ENCODE results near the gene DCX.

Gene DCX

DNA sequence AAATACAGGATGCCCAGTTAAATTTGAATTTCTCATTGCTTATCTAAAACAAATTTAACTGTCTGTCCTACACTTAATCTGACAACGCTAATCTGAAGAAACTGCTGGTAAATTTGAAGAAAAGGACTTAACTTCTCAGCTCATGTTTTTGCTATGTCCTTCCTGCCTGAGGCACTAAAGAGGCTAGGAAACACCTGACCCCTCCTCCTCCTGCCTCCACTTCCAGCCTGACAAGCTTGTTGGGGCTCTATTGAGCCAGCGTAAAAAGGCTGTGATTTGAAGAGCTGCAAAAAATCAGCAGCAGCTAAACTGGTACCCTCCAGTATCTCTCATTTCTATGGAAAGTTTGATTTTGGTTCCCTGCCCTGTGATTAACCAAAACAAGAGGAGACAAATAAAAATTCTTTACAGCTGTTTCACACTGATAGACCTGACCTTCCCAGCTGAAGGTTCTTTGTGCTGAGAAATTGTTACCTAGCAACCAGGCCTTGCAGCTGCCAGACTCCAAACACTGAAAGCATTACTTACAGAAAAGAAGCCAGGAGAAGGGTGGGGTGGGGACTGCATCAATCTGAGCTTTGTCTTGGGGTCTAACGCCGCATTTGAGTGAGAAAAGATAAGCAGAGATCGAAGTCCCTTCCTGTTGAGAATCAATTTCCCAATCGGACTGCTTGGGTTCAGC lies 35.0 kb downstream of the DCX start:
- TF ChIP-seq, protein P1, sequence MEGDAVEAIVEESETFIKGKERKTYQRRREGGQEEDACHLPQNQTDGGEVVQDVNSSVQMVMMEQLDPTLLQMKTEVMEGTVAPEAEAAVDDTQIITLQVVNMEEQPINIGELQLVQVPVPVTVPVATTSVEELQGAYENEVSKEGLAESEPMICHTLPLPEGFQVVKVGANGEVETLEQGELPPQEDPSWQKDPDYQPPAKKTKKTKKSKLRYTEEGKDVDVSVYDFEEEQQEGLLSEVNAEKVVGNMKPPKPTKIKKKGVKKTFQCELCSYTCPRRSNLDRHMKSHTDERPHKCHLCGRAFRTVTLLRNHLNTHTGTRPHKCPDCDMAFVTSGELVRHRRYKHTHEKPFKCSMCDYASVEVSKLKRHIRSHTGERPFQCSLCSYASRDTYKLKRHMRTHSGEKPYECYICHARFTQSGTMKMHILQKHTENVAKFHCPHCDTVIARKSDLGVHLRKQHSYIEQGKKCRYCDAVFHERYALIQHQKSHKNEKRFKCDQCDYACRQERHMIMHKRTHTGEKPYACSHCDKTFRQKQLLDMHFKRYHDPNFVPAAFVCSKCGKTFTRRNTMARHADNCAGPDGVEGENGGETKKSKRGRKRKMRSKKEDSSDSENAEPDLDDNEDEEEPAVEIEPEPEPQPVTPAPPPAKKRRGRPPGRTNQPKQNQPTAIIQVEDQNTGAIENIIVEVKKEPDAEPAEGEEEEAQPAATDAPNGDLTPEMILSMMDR (IDR thresholded peaks at IDR 0.05; ENCODE audit: insufficient read depth, low read depth, low read length, missing control alignments): no peak
- no peak overlapping the region for H3K4me3 ChIP-seq (ENCODE audit: low read depth, low read length)
- DNase-seq (ENCODE audit: low read depth): no peak

DNA sequence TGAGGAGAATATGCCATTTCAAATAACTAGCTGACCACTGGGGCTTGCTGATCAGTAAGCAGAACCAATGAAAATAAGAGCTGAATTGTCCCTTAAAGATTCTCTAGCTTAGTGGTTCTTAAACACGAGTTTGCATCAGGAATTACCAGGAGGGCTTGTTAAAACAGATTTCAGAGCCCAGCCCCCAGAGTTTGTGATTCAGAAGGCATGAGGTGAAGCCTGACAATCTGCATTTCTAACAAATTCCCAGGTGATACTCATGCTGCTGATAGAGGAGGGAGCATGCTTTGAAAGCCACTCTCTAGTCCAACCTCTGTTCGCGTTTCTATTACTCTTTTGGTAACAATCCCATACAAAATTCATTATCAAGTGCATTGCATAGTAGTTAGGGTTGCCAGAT lies 35.5 kb downstream of the DCX start:
- TF ChIP-seq, protein P1 (IDR thresholded peaks at IDR 0.05; ENCODE audit: insufficient read depth, low read depth, low read length, missing control alignments): no peak
- DNase-seq (ENCODE audit: low read depth): no peak
- H3K4me3 ChIP-seq (ENCODE audit: low read depth, low read length): no peak overlapping the region

DNA sequence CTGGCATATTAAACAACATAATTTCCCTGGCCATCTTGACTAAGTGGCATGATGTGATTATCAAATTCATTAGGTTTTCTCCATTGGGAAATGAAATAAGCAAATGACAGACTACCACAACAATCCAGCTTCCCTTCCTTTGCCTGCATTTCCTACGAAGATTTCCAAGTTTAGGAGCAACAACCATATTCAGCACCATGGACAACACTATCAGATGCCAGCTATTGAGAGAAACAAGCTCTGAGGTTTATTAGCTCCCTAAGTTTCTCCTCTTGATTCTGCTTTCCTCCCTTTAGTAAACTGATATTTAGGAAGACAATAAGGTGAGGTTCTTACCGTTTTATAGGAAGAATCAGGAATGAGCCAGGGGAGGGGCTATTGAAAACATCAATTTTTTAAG lies 36.2 kb downstream of the DCX start:
- no peak overlapping the region for H3K4me3 ChIP-seq (ENCODE audit: low read depth, low read length)
- no peak for DNase-seq (ENCODE audit: low read depth)
- TF ChIP-seq, protein P1 (IDR thresholded peaks at IDR 0.05; ENCODE audit: insufficient read depth, low read depth, low read length, missing control alignments): no peak

DNA sequence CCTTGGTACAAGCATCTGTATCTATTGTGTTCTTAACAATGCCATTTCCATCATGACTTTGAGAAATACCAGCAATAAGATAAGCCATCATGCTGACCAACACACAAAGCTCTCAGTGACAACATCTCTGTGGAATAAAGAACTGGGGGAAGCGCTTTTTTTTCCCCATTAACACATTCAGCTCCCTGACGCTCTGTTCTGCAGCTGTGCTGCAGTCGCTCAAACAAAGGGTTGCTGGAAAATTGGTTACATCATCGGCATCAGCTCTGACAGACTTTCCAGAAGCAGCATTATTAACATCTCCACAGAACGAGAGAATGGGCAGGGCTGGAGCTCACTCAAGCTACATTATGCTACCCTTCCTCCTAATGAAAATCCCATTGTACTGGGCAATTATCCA lies 39.9 kb downstream of the DCX start:
- no peak for DNase-seq (ENCODE audit: low read depth)
- TF ChIP-seq, protein P1 (IDR thresholded peaks at IDR 0.05; ENCODE audit: insufficient read depth, low read depth, low read length, missing control alignments): no peak
- H3K4me3 ChIP-seq (ENCODE audit: low read depth, low read length): no peak overlapping the region

DNA sequence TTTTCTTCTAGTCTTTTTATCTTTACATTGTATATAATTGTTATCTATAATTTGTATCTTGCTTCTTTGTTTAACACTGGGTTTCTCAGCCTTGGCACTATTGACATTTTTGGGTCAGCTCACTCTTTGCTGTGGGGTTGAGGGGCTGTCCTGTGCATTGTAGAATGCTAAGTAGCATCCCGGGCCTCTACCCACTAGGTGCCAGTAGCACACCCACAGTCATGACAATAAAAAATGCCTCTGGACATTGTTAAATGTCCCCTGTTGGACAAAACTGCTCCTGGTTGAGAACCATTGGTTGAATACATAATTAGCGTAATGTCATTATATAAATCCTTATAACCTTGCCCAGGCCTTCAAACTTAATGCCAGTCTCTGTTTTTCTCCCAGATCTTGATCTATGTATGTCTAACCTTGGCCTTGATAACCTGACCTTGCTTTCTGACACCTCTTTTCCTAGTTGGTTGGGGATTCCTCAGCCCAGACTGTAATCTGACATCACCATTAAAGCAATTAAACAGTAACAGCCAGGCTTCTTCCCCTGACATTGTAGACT lies 46.1 kb downstream of the DCX start:
- TF ChIP-seq, protein P1 (IDR thresholded peaks at IDR 0.05; ENCODE audit: insufficient read depth, low read depth, low read length, missing control alignments): no peak
- DNase-seq (ENCODE audit: low read depth): no peak
- H3K4me3 ChIP-seq (ENCODE audit: low read depth, low read length): no peak overlapping the region

DNA sequence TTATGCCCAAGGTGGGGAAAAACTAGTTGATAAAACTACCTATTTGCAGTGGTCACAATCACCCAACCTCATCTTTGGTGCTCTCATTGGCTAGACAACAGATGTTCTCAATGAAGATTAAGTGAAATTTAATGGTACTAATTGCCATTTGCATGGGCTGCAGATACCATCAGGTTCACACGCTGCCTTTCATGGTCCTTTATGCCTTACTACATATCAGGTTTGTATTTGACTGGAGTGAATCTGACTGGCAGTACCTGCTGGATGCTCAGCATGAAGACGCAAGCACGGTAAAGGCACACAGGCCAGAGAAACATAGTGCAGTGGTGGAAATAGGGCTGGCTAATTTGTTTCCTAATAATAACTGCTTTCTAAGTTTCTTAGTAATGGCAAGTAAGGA lies 48.3 kb downstream of the DCX start:
- TF ChIP-seq, protein P1 (IDR thresholded peaks at IDR 0.05; ENCODE audit: insufficient read depth, low read depth, low read length, missing control alignments): no peak
- DNase-seq (ENCODE audit: low read depth): no peak
- no peak overlapping the region for H3K4me3 ChIP-seq (ENCODE audit: low read depth, low read length)

DNA sequence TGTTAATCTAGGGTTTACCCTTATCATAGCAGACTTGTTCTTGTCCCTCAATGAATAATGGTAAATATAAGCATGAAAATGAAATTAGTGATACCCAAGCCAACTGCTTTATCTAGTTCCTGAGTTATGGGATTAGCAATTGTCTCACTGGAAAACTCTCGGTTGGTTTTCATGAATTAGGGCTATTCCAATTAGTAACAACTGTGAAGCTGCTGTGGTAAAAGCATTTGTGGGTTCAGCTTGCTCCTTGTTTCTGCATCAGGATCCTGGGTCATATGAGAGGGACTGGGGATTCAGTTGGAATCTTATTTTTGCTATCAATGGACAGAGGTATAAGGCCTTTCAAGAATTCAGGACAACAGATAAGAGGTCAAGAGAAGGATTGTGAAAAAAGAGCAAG lies 50.2 kb downstream of the DCX start:
- no peak overlapping the region for H3K4me3 ChIP-seq (ENCODE audit: low read depth, low read length)
- TF ChIP-seq, protein P1 (IDR thresholded peaks at IDR 0.05; ENCODE audit: insufficient read depth, low read depth, low read length, missing control alignments): no peak
- no peak for DNase-seq (ENCODE audit: low read depth)

All from GM12865 (cell line).